PC-3 (cell line): Measurements from ENCODE around the gene SNTG2. TPM values are rescaled to one million over a fixed set of nuclear protein-coding genes. Genes with fewer than 3 reads are reported as not detected.

Experiments used
- ATAC-seq: fragments of 200-7000 bp; cut with Tn5 transposase; 2 replicates; pipeline ENCODE4 v1.9.1; 2020; ENCODE audit warnings: mild to moderate bottlenecking, moderate library complexity
- BruUV-seq: library from RNA; stranded (reverse); fragments of 400-500 nt; replicated peaks from 2 replicates; lab custom pipeline; 2021; lab: Mats Ljungman, UMichigan
- CTCF ChIA-PET: fragments of 300-600 bp; sonication (Branson Sonifier 250); formaldehyde crosslinking; loops from one replicate; lab custom pipeline; 2022; ENCODE audit warnings: antibody characterized with exemption; lab: Charles Lee
- POLR2A ChIA-PET: fragments of 300-600 bp; sonication (Branson Sonifier 250); formaldehyde crosslinking; loops from one replicate; lab custom pipeline; 2022; ENCODE audit warnings: antibody characterized with exemption; ENCODE audit not compliant: unreplicated experiment; lab: Charles Lee
- DNase-seq: peaks from one replicate; pipeline ENCODE4 v3.0.0-alpha.2; 2015
- H2AFZ ChIP-seq: fragments of 300-600 bp; sonication (generic); 2 replicates; pipeline ENCODE4 v1.6.0; 2016; ENCODE audit warnings: antibody characterized with exemption, low read length
- H3F3A ChIP-seq: fragments of 300-600 bp; sonication (generic); one replicate; pipeline ENCODE4 v1.6.0; 2017; ENCODE audit warnings: antibody characterized with exemption, low read length, control low read depth, mild to moderate bottlenecking; ENCODE audit not compliant: unreplicated experiment
- H3K27ac ChIP-seq: fragments of 300-600 bp; sonication (generic); 2 replicates; pipeline ENCODE4 v1.5.1; 2016; ENCODE audit warnings: mild to moderate bottlenecking, low read length
- H3K27me3 ChIP-seq: fragments of 300-600 bp; sonication (generic); 2 replicates; pipeline ENCODE4 v1.6.1; 2016; ENCODE audit warnings: low read length, mixed read lengths
- H3K36me3 ChIP-seq: fragments of 300-600 bp; sonication (generic); 2 replicates; pipeline ENCODE4 v1.6.1; 2016; ENCODE audit warnings: low read depth, mixed run types, low read length, mixed read lengths
- H3K4me1 ChIP-seq: fragments of 300-600 bp; sonication (generic); 2 replicates; pipeline ENCODE4 v1.5.1; 2016; ENCODE audit warnings: low read length; ENCODE audit not compliant: insufficient read depth
- H3K4me2 ChIP-seq: fragments of 300-600 bp; sonication (generic); 2 replicates; pipeline ENCODE4 v1.6.0; 2016; ENCODE audit warnings: low read length
- H3K4me3 ChIP-seq: fragments of 300-600 bp; sonication (generic); 2 replicates; pipeline ENCODE4 v1.5.1; 2016; ENCODE audit warnings: mild to moderate bottlenecking, low read length, mixed read lengths
- H3K79me2 ChIP-seq: fragments of 300-600 bp; sonication (generic); 2 replicates; pipeline ENCODE4 v1.6.1; 2017; ENCODE audit warnings: low read length, mixed read lengths
- H3K9ac ChIP-seq: fragments of 300-600 bp; sonication (generic); 2 replicates; pipeline ENCODE4 v1.6.0; 2016; ENCODE audit warnings: mild to moderate bottlenecking, low read length
- H3K9me2 ChIP-seq: fragments of 300-600 bp; sonication (generic); replicated peaks from 2 replicates; pipeline ENCODE4 v1.6.1; 2016; ENCODE audit warnings: mixed run types, low read length, mixed read lengths
- H3K9me3 ChIP-seq: fragments of 300-600 bp; sonication (generic); 2 replicates; pipeline ENCODE4 v1.6.1; 2016; ENCODE audit warnings: low read length, mixed read lengths
- H4K20me1 ChIP-seq: fragments of 300-600 bp; sonication (generic); 2 replicates; pipeline ENCODE4 v1.6.1; 2016; ENCODE audit warnings: low read length, mixed read lengths
- EZH2 ChIP-seq: fragments of 300-600 bp; sonication (generic); IDR thresholded peaks from one replicate; pipeline ENCODE4 v1.6.1; 2017; ENCODE audit warnings: antibody characterized with exemption, mild to moderate bottlenecking, low read length; ENCODE audit not compliant: unreplicated experiment
- EZH2phosphoT487 ChIP-seq: fragments of 300-600 bp; sonication (generic); IDR thresholded peaks from 2 replicates; pipeline ENCODE4 v1.6.1; 2018; ENCODE audit warnings: mild to moderate bottlenecking, antibody characterized with exemption, low read length, borderline replicate concordance
- intact Hi-C: fragments of 100-400 bp; cut with micrococcal nuclease; formaldehyde crosslinking; loops from 2 replicates; pipeline ENCODE4 v1.9.0; 2023
- total RNA-seq: library from RNA; depleted of rRNA; stranded (reverse); fragments of >200 nt; gene quantifications from 2 replicates; pipeline ENCODE4 v1.2.3, GENCODE V29; 2014
- TF ChIP-seq, protein P1 (sequence below): fragments of 300-600 bp; sonication (generic); conservative IDR thresholded peaks from 2 replicates; pipeline ENCODE4 v1.5.1; 2017; ENCODE audit warnings: antibody characterized with exemption, low read depth, mild to moderate bottlenecking, low read length

The SNTG2 gene
- total RNA-seq, 1 experiment from 2014 or later = not detected

- H3K36me3 ChIP-seq = no peaks in the 10 kb centered on the region
- BruUV-seq = no TSS peak
- no peak overlapping the region for H2AFZ ChIP-seq
- peaks cover 66% of the 10 kb centered on the region for H3K27me3 ChIP-seq
- H3K4me1 ChIP-seq = no peaks in the 10 kb centered on the region
- TF ChIP-seq EZH2 = no peak
- ChIA-PET POLR2A (no interaction called here), CTCF (no interaction called here)
- H3K4me3 ChIP-seq = no peak overlapping the region
- no peaks in the 10 kb centered on the region for H3K9me3 ChIP-seq
- no peaks in the 10 kb centered on the region for H3F3A ChIP-seq
- H3K9me2 ChIP-seq = no peaks in the 10 kb centered on the region
- DNase-seq = no peak
- no peak overlapping the region for H3K27ac ChIP-seq
- intact Hi-C loops = no loop called here
- no peak overlapping the region for H3K4me2 ChIP-seq
- no peaks in the 10 kb centered on the region for H3K79me2 ChIP-seq
- no peak for ATAC-seq
- H4K20me1 ChIP-seq = no peaks in the 10 kb centered on the region
- H3K9ac ChIP-seq = no peak overlapping the region
Measured at GRCh38 chr2:1207962-1208510, 257.4 kb downstream of the SNTG2 start.

DNA sequence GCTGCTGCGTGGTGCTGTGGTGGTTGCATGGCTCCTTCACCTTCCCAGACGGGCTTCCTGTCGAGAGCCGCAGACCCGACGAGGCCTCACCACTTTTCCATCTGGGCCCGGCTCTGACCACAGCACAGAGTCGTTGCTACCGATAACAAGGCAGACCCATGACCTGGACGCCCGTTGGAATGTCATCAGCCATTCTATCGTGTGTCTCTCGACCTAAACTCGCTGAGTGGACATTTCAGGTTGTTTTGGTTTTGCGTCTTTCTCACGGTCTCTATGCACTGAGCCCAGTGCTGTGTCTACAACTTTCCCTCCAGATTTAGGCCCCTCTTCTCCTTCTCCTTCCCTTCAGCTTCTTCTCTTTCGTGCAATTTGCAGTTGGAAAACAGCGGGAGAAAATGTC is 257.9 kb downstream of the SNTG2 start:
- Histone ChIP-seq H3K4me1 (no peaks in the 10 kb centered on the region), H3K9me3 (no peaks in the 10 kb centered on the region), H3K9ac (no peak overlapping the region), H3K4me2 (no peak overlapping the region), H3K9me2 (no peaks in the 10 kb centered on the region), H3F3A (no peaks in the 10 kb centered on the region), H3K36me3 (no peaks in the 10 kb centered on the region), H2AFZ (no peak overlapping the region), H3K4me3 (no peak overlapping the region), H3K27ac (no peak overlapping the region), H4K20me1 (no peaks in the 10 kb centered on the region), H3K27me3 (peaks cover 66% of the 10 kb centered on the region), H3K79me2 (no peaks in the 10 kb centered on the region)
- DNase-seq (no peak), ATAC-seq (no peak)
- CTCF ChIA-PET = no interaction called here
- POLR2A ChIA-PET = no interaction called here
- intact Hi-C loops = no loop called here
- TF ChIP-seq EZH2 (no peak), EZH2phosphoT487 (no peak)
- TF ChIP-seq, protein P1, sequence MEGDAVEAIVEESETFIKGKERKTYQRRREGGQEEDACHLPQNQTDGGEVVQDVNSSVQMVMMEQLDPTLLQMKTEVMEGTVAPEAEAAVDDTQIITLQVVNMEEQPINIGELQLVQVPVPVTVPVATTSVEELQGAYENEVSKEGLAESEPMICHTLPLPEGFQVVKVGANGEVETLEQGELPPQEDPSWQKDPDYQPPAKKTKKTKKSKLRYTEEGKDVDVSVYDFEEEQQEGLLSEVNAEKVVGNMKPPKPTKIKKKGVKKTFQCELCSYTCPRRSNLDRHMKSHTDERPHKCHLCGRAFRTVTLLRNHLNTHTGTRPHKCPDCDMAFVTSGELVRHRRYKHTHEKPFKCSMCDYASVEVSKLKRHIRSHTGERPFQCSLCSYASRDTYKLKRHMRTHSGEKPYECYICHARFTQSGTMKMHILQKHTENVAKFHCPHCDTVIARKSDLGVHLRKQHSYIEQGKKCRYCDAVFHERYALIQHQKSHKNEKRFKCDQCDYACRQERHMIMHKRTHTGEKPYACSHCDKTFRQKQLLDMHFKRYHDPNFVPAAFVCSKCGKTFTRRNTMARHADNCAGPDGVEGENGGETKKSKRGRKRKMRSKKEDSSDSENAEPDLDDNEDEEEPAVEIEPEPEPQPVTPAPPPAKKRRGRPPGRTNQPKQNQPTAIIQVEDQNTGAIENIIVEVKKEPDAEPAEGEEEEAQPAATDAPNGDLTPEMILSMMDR = no peak
- BruUV-seq = no TSS peak

DNA sequence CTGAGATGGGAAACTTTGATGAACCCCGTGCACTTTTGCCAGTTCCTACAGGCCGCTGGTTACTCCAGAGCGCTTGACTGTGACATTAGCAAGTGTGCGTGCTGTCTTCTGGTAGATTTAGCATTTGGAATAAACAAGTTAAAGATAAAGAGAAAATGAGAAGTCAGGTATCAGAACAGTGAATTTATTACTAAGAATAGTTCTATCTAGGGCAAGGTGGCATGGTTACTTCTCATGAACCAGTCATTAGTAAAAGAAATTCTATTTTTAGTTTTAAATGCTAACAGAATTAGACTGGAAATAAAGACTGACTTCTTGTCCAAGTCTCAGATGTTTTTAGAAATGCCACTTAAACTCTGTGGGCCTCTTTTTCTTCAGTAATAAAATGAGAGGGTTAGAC is 258.6 kb downstream of the SNTG2 start:
- no peaks in the 10 kb centered on the region for H3K36me3 ChIP-seq
- no peak for ATAC-seq
- no peaks in the 10 kb centered on the region for H3K79me2 ChIP-seq
- H3K9me2 ChIP-seq = no peaks in the 10 kb centered on the region
- no peaks in the 10 kb centered on the region for H4K20me1 ChIP-seq
- H3K9me3 ChIP-seq = 0 out of 2 replicates have a peak, but pooled peaks cover 7% of the 10 kb centered on the region
- no peak overlapping the region for H3K4me2 ChIP-seq
- H3K4me3 ChIP-seq = no peak overlapping the region
- H3K27me3 ChIP-seq = peaks cover 61% of the 10 kb centered on the region
- no peaks in the 10 kb centered on the region for H3F3A ChIP-seq
- ChIA-PET POLR2A (no interaction called here), CTCF (no interaction called here)
- H3K27ac ChIP-seq = no peak overlapping the region
- H2AFZ ChIP-seq = no peak overlapping the region
- intact Hi-C loops = no loop called here
- H3K9ac ChIP-seq = no peak overlapping the region
- no peak for TF ChIP-seq EZH2
- TF ChIP-seq, protein P1 = no peak
- TF ChIP-seq EZH2phosphoT487 = no peak
- no peaks in the 10 kb centered on the region for H3K4me1 ChIP-seq
- no TSS peak for BruUV-seq
- no peak for DNase-seq
